Activated CD4-positive, alpha-beta T cell treated with anti-CD3 and anti-CD28 coated beads for 36 hours (primary cell): ENCODE data around the gene MRRF. TPM values are rescaled to one million over a fixed set of nuclear protein-coding genes. Genes with fewer than 3 reads are reported as not detected.
A peak's percentile ranks its signal among the peaks of the same experiment; 100 is the strongest.

Source experiments
- ATAC-seq: fragments of 200-7000 bp; cut with Tn5 transposase; one replicate; pipeline ENCODE4 v1.10.0; 2021; ENCODE audit warnings: mild to moderate bottlenecking, moderate library complexity
- CTCF ChIA-PET: fragments of 350-600 bp; sonication (Branson Sonifier 250); formaldehyde crosslinking; loops from one replicate; lab custom pipeline; 2021; ENCODE audit warnings: antibody characterized with exemption; lab: Charles Lee
- POLR2A ChIA-PET: fragments of 350-600 bp; sonication (Branson Sonifier 250); formaldehyde crosslinking; loops from one replicate; lab custom pipeline; 2021; ENCODE audit warnings: antibody characterized with exemption, inconsistent platforms; lab: Charles Lee
- DNase-seq: peaks from one replicate; pipeline ENCODE4 v3.0.0-alpha.2; 2020
- H3K27ac Mint-ChIP-seq: one replicate; pipeline ENCODE4 v1.8.0; 2021; ENCODE audit warnings: mixed read lengths
- H3K27me3 Mint-ChIP-seq: one replicate; pipeline ENCODE4 v1.8.0; 2021; ENCODE audit warnings: mixed read lengths
- H3K36me3 Mint-ChIP-seq: one replicate; pipeline ENCODE4 v1.8.0; 2021; ENCODE audit warnings: low read depth, mixed read lengths
- H3K4me1 Mint-ChIP-seq: one replicate; pipeline ENCODE4 v1.8.0; 2021; ENCODE audit warnings: mixed read lengths
- H3K4me3 Mint-ChIP-seq: one replicate; pipeline ENCODE4 v1.8.0; 2021; ENCODE audit warnings: mild to moderate bottlenecking, moderate library complexity, mixed read lengths
- H3K9me3 Mint-ChIP-seq: one replicate; pipeline ENCODE4 v1.8.0; 2021; ENCODE audit warnings: low read depth, mixed read lengths
- intact Hi-C, 2 experiments: fragments of 100-400 bp; cut with DNase I in 1 of 2; cut with micrococcal nuclease in 1 of 2; formaldehyde crosslinking; loops; one replicate each; pipeline versions ENCODE4 v1.14.2 to v1.15.1; 2022 to 2024; cut with DNase I, micrococcal nuclease
- total RNA-seq, 2 experiments: library from RNA; stranded (reverse); gene quantifications; one replicate each; pipeline ENCODE4 v1.2.3, GENCODE V29; 2021

The MRRF gene
- total RNA-seq, 2 experiments from 2014 or later: 57.3 to 61.5 TPM

- intact Hi-C loops: no loop called here
- Mint-ChIP-seq H3K9me3 (peaks cover 4% of the 10 kb centered on the region), H3K4me3 (no peak overlapping the region), H3K36me3 (no peaks in the 10 kb centered on the region), H3K27ac (no peak overlapping the region), H3K4me1 (peaks cover 4% of the 10 kb centered on the region), H3K27me3 (peaks cover 14% of the 10 kb centered on the region)
- no peak for DNase-seq
- no peak for ATAC-seq
- CTCF ChIA-PET: interaction anchor here (0.7 kb wide), 1 partner anchor 103 kb away, joined by 3 read pairs; no protein-coding TSS in a partner anchor
- POLR2A ChIA-PET: no interaction called here
Observed at GRCh38 chr9:122366074-122366660, 101.5 kb downstream of the MRRF start.

GRCh38 chr9:122367065-122367464 lies 102.4 kb downstream of the MRRF start:
- DNase-seq (no peak), ATAC-seq (no peak)
- no peaks in the 10 kb centered on the region for H3K36me3 Mint-ChIP-seq
- ChIA-PET CTCF (interaction anchor here (0.7 kb wide), 1 partner anchor 281 kb away, joined by 3 read pairs; no protein-coding TSS in a partner anchor), POLR2A (no interaction called here)
- H3K4me1 Mint-ChIP-seq: peaks cover 9% of the 10 kb centered on the region
- intact Hi-C loops: no loop called here
- no peak overlapping the region for H3K27ac Mint-ChIP-seq
- peaks cover 4% of the 10 kb centered on the region for H3K9me3 Mint-ChIP-seq
- no peak overlapping the region for H3K4me3 Mint-ChIP-seq
- H3K27me3 Mint-ChIP-seq: peaks cover 21% of the 10 kb centered on the region

GRCh38 chr9:122367774-122368460 lies 103.2 kb downstream of the MRRF start:
- peaks cover 9% of the 10 kb centered on the region for H3K4me1 Mint-ChIP-seq
- H3K27ac Mint-ChIP-seq: no peak overlapping the region
- no peak for ATAC-seq
- DNase-seq: no peak
- H3K36me3 Mint-ChIP-seq: no peaks in the 10 kb centered on the region
- intact Hi-C loops: no loop called here
- H3K27me3 Mint-ChIP-seq: peaks cover 24% of the 10 kb centered on the region
- ChIA-PET POLR2A (no interaction called here), CTCF (interaction anchor here (0.5 to 0.7 kb wide), 2 partner anchors 213 to 282 kb away, joined by 3 read pairs; no protein-coding TSS in a partner anchor)
- peaks cover 4% of the 10 kb centered on the region for H3K9me3 Mint-ChIP-seq
- no peak overlapping the region for H3K4me3 Mint-ChIP-seq

- intact Hi-C loops: no loop called here
- Mint-ChIP-seq H3K36me3 (no peaks in the 10 kb centered on the region), H3K27ac (no peak overlapping the region), H3K27me3 (peaks cover 27% of the 10 kb centered on the region), H3K4me1 (peaks cover 9% of the 10 kb centered on the region), H3K9me3 (peaks cover 4% of the 10 kb centered on the region), H3K4me3 (no peak overlapping the region)
- no peak for ATAC-seq
- POLR2A ChIA-PET: no interaction called here
- no peak for DNase-seq
- CTCF ChIA-PET: interaction anchor here (0.5 kb wide), 1 partner anchor 214 kb away, joined by 3 read pairs; no protein-coding TSS in a partner anchor
Observed at GRCh38 chr9:122368642-122369041, 104.0 kb downstream of the MRRF start.

GRCh38 chr9:122370303-122370702 lies 105.6 kb downstream of the MRRF start:
- H3K4me1 Mint-ChIP-seq: peaks cover 9% of the 10 kb centered on the region
- peaks cover 4% of the 10 kb centered on the region for H3K9me3 Mint-ChIP-seq
- H3K4me3 Mint-ChIP-seq: no peak overlapping the region
- ChIA-PET CTCF (interaction anchor here (0.7 kb wide), 1 partner anchor 15 kb away, joined by 3 read pairs; no protein-coding TSS in a partner anchor), POLR2A (no interaction called here)
- H3K27ac Mint-ChIP-seq: no peak overlapping the region
- H3K27me3 Mint-ChIP-seq: peaks cover 27% of the 10 kb centered on the region
- intact Hi-C loops: loop anchor here in 1 of 2 experiments (10.0 kb wide), 1 partner anchor 434 kb away; the partner anchor contains the start of gene OR1K1
- DNase-seq (no peak), ATAC-seq (no peak)
- H3K36me3 Mint-ChIP-seq: no peaks in the 10 kb centered on the region

GRCh38 chr9:122370869-122371755 lies 106.4 kb downstream of the MRRF start, which contains the start of gene PTGS1:
PTGS1 (plus strand) TSS chr9:122371024; CDS start chr9:122371085, 61 bp downstream.
- POLR2A ChIA-PET: no interaction called here
- H3K4me1 Mint-ChIP-seq: peaks cover 9% of the 10 kb centered on the region
- H3K9me3 Mint-ChIP-seq: peaks cover 4% of the 10 kb centered on the region
- intact Hi-C loops: loop anchor here in 1 of 2 experiments (10.0 kb wide), 1 partner anchor 434 kb away; the partner anchor contains the start of gene OR1K1
- CTCF ChIA-PET: no interaction called here
- no peaks in the 10 kb centered on the region for H3K36me3 Mint-ChIP-seq
- ATAC-seq (peak; percentile 33), DNase-seq (peak; percentile 19)
- H3K27me3 Mint-ChIP-seq: peaks cover 30% of the 10 kb centered on the region
- no peak within 1 kb of the TSS for H3K27ac Mint-ChIP-seq
- no peak within 1 kb of the TSS for H3K4me3 Mint-ChIP-seq

GRCh38 chr9:122371846-122372245 lies 107.2 kb downstream of the MRRF start:
- CTCF ChIA-PET: no interaction called here
- H3K4me3 Mint-ChIP-seq: no peak overlapping the region
- peaks cover 9% of the 10 kb centered on the region for H3K4me1 Mint-ChIP-seq
- H3K27ac Mint-ChIP-seq: no peak overlapping the region
- intact Hi-C loops: loop anchor here in 1 of 2 experiments (10.0 kb wide), 1 partner anchor 433 kb away; the partner anchor contains the start of gene OR1K1
- peaks cover 4% of the 10 kb centered on the region for H3K9me3 Mint-ChIP-seq
- DNase-seq: no peak
- no peaks in the 10 kb centered on the region for H3K36me3 Mint-ChIP-seq
- H3K27me3 Mint-ChIP-seq: peaks cover 33% of the 10 kb centered on the region
- no peak for ATAC-seq
- POLR2A ChIA-PET: no interaction called here

- H3K4me3 Mint-ChIP-seq: no peak overlapping the region
- DNase-seq (no peak), ATAC-seq (no peak)
- peaks cover 37% of the 10 kb centered on the region for H3K27me3 Mint-ChIP-seq
- intact Hi-C loops: loop anchor here in 1 of 2 experiments (10.0 kb wide), 1 partner anchor 432 kb away; the partner anchor contains the start of gene OR1K1
- H3K36me3 Mint-ChIP-seq: no peaks in the 10 kb centered on the region
- peaks cover 4% of the 10 kb centered on the region for H3K9me3 Mint-ChIP-seq
- ChIA-PET POLR2A (interaction anchor here (0.6 kb wide), 1 partner anchor 37 kb away, joined by 3 read pairs; no protein-coding TSS in a partner anchor), CTCF (interaction anchor here (0.6 kb wide), 2 partner anchors 9 to 274 kb away, joined by 3 read pairs; no protein-coding TSS in a partner anchor)
- H3K27ac Mint-ChIP-seq: no peak overlapping the region
- H3K4me1 Mint-ChIP-seq: peaks cover 9% of the 10 kb centered on the region
Observed at GRCh38 chr9:122372856-122373845, 108.5 kb downstream of the MRRF start.

- ATAC-seq: no peak
- CTCF ChIA-PET: interaction anchor here (0.6 kb wide), 1 partner anchor 751 kb away, joined by 3 read pairs; no protein-coding TSS in a partner anchor
- POLR2A ChIA-PET: no interaction called here
- intact Hi-C loops: loop anchor here in 1 of 2 experiments (5.0 to 10.0 kb wide), 2 partner anchors 77 to 430 kb away; partner anchors contain the start of gene OR1K1
- no peak for DNase-seq
- peaks cover 9% of the 10 kb centered on the region for H3K4me1 Mint-ChIP-seq
- H3K27ac Mint-ChIP-seq: no peak overlapping the region
- H3K36me3 Mint-ChIP-seq: no peaks in the 10 kb centered on the region
- no peak overlapping the region for H3K4me3 Mint-ChIP-seq
- peaks cover 5% of the 10 kb centered on the region for H3K9me3 Mint-ChIP-seq
- peaks cover 29% of the 10 kb centered on the region for H3K27me3 Mint-ChIP-seq
Observed at GRCh38 chr9:122374885-122375420, 110.3 kb downstream of the MRRF start.

- H3K9me3 Mint-ChIP-seq: peaks cover 7% of the 10 kb centered on the region
- ChIA-PET POLR2A (no interaction called here), CTCF (no interaction called here)
- no peak overlapping the region for H3K27ac Mint-ChIP-seq
- intact Hi-C loops: loop anchor here in 1 of 2 experiments (5.0 to 10.0 kb wide), 2 partner anchors 76 to 428 kb away; partner anchors contain the start of gene OR1K1
- no peaks in the 10 kb centered on the region for H3K36me3 Mint-ChIP-seq
- H3K4me1 Mint-ChIP-seq: no peaks in the 10 kb centered on the region
- ATAC-seq (no peak), DNase-seq (no peak)
- H3K4me3 Mint-ChIP-seq: no peak overlapping the region
- H3K27me3 Mint-ChIP-seq: peaks cover 18% of the 10 kb centered on the region
Observed at GRCh38 chr9:122376796-122377195, 112.1 kb downstream of the MRRF start.
